Activated CD8-positive, alpha-beta T cell treated with anti-CD3 and anti-CD28 coated beads for 36 hours (primary cell): Measurements from ENCODE around the gene ETFDH. TPM values are rescaled to one million over a fixed set of nuclear protein-coding genes. Genes with fewer than 3 reads are reported as not detected.

ENCODE experiments used
- ATAC-seq: fragments of 200-7000 bp; cut with Tn5 transposase; one replicate; pipeline ENCODE4 v1.10.0; 2021; ENCODE audit warnings: mild to moderate bottlenecking, moderate library complexity
- CTCF ChIA-PET: fragments of 350-600 bp; sonication (Branson Sonifier 250); formaldehyde crosslinking; loops from one replicate; lab custom pipeline; 2021; ENCODE audit warnings: antibody characterized with exemption; lab: Charles Lee
- POLR2A ChIA-PET: fragments of 350-600 bp; sonication (Branson Sonifier 250); formaldehyde crosslinking; loops from one replicate; lab custom pipeline; 2021; ENCODE audit warnings: antibody characterized with exemption; lab: Charles Lee
- DNase-seq: peaks from one replicate; pipeline ENCODE4 v3.0.0-alpha.2; 2020
- H3K27ac Mint-ChIP-seq: one replicate; pipeline ENCODE4 v1.8.0; 2021; ENCODE audit warnings: mild to moderate bottlenecking, mixed read lengths
- H3K27me3 Mint-ChIP-seq: one replicate; pipeline ENCODE4 v1.8.0; 2021; ENCODE audit warnings: mixed read lengths
- H3K36me3 Mint-ChIP-seq: one replicate; pipeline ENCODE4 v1.8.0; 2021; ENCODE audit warnings: low read depth, mixed read lengths
- H3K4me1 Mint-ChIP-seq: one replicate; pipeline ENCODE4 v1.8.0; 2021; ENCODE audit warnings: low read depth, mixed read lengths
- H3K4me3 Mint-ChIP-seq: one replicate; pipeline ENCODE4 v1.8.0; 2021; ENCODE audit warnings: mild to moderate bottlenecking, moderate library complexity, mixed read lengths
- H3K9me3 Mint-ChIP-seq: one replicate; pipeline ENCODE4 v1.8.0; 2021; ENCODE audit warnings: mixed read lengths
- intact Hi-C: fragments of 100-400 bp; cut with micrococcal nuclease; formaldehyde crosslinking; loops from one replicate; pipeline ENCODE4 v1.10.0; 2022
- total RNA-seq, 2 experiments: library from RNA; stranded (reverse); gene quantifications; one replicate each; pipeline ENCODE4 v1.2.3, GENCODE V29; 2021
- TF ChIP-seq, protein P1 (sequence below): fragments of 200-600 bp; IDR thresholded peaks from one replicate; pipeline ENCODE4 v1.8.0; 2022; ENCODE audit warnings: antibody characterized with exemption, mild to moderate bottlenecking

ETFDH gene
- total RNA-seq, 2 experiments from 2014 or later, result 28.8 to 31.6 TPM

DNA sequence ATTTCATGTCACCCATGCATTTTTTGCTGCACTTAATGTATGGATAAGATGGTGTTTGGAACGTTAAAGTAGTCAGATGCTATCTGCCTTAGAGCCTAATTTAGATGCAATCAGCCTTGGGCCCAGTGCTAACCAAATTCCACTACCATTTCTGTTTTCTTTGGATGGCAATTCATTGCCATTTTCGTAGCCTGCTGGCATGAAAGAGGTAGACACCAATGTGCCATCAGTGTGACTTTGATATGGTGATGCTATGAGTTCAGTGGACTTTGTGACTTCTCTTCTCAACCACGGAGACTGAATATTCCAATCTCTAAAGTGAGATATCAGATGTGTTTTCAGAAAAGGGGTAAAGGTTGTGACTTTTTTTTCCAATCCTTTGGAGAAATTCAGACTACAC lies 1.5 kb downstream of the ETFDH start:
- POLR2A ChIA-PET, result no interaction called here
- TF ChIP-seq, protein P1, sequence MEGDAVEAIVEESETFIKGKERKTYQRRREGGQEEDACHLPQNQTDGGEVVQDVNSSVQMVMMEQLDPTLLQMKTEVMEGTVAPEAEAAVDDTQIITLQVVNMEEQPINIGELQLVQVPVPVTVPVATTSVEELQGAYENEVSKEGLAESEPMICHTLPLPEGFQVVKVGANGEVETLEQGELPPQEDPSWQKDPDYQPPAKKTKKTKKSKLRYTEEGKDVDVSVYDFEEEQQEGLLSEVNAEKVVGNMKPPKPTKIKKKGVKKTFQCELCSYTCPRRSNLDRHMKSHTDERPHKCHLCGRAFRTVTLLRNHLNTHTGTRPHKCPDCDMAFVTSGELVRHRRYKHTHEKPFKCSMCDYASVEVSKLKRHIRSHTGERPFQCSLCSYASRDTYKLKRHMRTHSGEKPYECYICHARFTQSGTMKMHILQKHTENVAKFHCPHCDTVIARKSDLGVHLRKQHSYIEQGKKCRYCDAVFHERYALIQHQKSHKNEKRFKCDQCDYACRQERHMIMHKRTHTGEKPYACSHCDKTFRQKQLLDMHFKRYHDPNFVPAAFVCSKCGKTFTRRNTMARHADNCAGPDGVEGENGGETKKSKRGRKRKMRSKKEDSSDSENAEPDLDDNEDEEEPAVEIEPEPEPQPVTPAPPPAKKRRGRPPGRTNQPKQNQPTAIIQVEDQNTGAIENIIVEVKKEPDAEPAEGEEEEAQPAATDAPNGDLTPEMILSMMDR, result no peak
- H3K27ac Mint-ChIP-seq, result no peak overlapping the region
- peaks cover 7% of the 10 kb centered on the region for H3K36me3 Mint-ChIP-seq
- H3K27me3 Mint-ChIP-seq, result no peaks in the 10 kb centered on the region
- DNase-seq (no peak), ATAC-seq (no peak)
- peaks cover 29% of the 10 kb centered on the region for H3K4me1 Mint-ChIP-seq
- CTCF ChIA-PET, result interaction anchor here (1.0 to 1.6 kb wide), 2 partner anchors 10 to 37 kb away, joined by 3 read pairs; no protein-coding TSS in a partner anchor
- H3K4me3 Mint-ChIP-seq, result peak overlapping the region; percentile 11
- intact Hi-C loops, result loop anchor here (5.0 kb wide), 2 partner anchors 49 to 429 kb away; partner anchors contain the start of genes PPID and RAPGEF2
- no peaks in the 10 kb centered on the region for H3K9me3 Mint-ChIP-seq

DNA sequence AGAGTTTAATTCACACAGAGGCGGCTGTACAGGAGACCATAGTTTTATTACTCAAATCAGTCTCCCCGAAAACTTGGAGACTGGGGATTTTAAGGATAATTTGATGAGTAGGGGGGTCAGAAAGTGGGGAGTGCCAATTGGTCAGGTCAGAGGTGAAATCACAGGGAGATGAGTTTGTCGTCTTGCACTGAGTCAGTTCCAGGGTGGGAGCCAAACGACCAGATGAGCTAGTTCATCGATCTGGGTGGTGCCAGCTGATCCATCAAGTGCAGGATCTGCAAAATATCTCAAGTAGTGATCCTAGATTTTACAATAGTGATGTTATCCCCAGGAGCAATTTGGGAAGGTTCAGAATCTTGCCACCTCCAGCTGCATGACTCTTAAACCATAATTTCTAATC lies 4.0 kb downstream of the ETFDH start:
- DNase-seq, result no peak
- peaks cover 15% of the 10 kb centered on the region for H3K4me1 Mint-ChIP-seq
- no peaks in the 10 kb centered on the region for H3K36me3 Mint-ChIP-seq

DNA sequence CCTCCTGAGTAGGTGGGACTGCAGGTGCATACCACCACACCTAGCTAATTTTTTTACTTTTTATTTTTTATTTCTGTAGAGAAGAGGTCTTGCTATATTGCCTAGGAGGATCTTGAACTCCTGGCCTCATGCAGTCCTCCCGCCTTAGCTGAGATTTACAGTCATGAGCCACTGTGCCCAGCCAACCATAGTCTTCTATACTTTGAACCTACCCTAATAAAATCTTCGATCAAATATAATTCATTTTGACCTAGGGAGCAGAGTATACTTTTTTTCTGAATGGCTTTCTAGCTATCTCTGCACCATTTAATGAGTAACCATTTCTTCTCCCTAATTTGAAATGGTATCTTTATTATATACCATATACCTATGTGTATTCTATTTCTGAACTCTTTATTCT lies 6.7 kb downstream of the ETFDH start:
- intact Hi-C loops, result no loop called here
- CTCF ChIA-PET, result interaction anchor here (0.8 to 1.2 kb wide), 2 partner anchors 35 to 524 kb away, joined by 3 to 4 read pairs; no protein-coding TSS in a partner anchor
- TF ChIP-seq, protein P1, result no peak

More for the DNA sequence above, 4.0 kb downstream of the ETFDH start:
- CTCF ChIA-PET, result no interaction called here
- Mint-ChIP-seq H3K27ac (no peak overlapping the region), H3K27me3 (no peaks in the 10 kb centered on the region), H3K9me3 (no peaks in the 10 kb centered on the region), H3K4me3 (no peak overlapping the region)
- intact Hi-C loops, result no loop called here
- ATAC-seq, result no peak
- TF ChIP-seq, protein P1, result no peak
- POLR2A ChIA-PET, result no interaction called here

DNA sequence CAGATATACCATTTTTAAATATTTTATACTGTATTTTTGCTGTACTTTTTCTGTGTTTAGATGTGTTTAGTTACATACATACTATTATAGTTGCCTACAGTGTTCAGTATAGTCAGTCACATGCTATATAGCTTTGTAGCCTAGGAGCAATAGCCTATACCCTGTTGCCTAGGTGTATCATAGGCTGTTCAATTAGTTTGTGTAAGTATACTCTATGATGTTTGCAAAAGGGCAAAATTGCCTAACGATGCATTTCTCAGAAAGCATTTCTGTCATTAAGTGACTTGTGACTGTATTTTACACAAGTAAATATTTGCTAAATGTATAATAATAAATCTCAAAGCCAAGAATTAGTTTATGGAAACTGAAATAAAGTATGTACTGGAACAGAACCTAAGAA lies 9.5 kb downstream of the ETFDH start:
- POLR2A ChIA-PET, result no interaction called here
- intact Hi-C loops, result no loop called here
- no peaks in the 10 kb centered on the region for H3K27me3 Mint-ChIP-seq
- TF ChIP-seq, protein P1, result no peak
- H3K27ac Mint-ChIP-seq, result no peak overlapping the region
- H3K36me3 Mint-ChIP-seq, result peaks cover 5% of the 10 kb centered on the region
- H3K9me3 Mint-ChIP-seq, result no peaks in the 10 kb centered on the region
- no peaks in the 10 kb centered on the region for H3K4me1 Mint-ChIP-seq
- H3K4me3 Mint-ChIP-seq, result no peak overlapping the region
- CTCF ChIA-PET, result interaction anchor here (1.0 kb wide), 1 partner anchor 16 kb away, joined by 3 read pairs; no protein-coding TSS in a partner anchor
- ATAC-seq, result no peak
- DNase-seq, result no peak

More for the DNA sequence above, 6.7 kb downstream of the ETFDH start:
- Mint-ChIP-seq H3K4me3 (no peak overlapping the region), H3K36me3 (no peaks in the 10 kb centered on the region), H3K27ac (no peak overlapping the region), H3K27me3 (no peaks in the 10 kb centered on the region), H3K9me3 (no peaks in the 10 kb centered on the region), H3K4me1 (peaks cover 8% of the 10 kb centered on the region)
- POLR2A ChIA-PET, result no interaction called here
- DNase-seq (no peak), ATAC-seq (no peak)

DNA sequence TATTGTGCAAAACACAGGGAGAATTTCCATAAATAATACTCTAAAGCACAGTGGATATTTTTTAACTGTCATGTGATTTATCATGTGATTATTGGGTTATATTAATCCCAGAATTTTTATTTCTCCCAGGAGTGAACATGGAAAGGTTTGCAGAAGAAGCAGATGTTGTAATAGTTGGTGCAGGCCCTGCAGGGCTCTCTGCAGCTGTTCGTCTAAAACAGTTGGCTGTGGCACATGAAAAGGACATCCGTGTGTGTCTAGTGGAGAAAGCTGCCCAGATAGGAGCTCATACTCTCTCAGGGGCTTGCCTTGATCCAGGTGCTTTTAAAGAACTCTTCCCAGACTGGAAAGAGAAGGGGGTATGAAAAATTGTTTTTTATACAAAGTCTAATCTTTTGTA lies 10.0 kb downstream of the ETFDH start:
- DNase-seq (no peak), ATAC-seq (no peak)
- intact Hi-C loops, result no loop called here
- ChIA-PET POLR2A (no interaction called here), CTCF (no interaction called here)
- Mint-ChIP-seq H3K4me3 (no peak overlapping the region), H3K4me1 (no peaks in the 10 kb centered on the region), H3K9me3 (no peaks in the 10 kb centered on the region), H3K27ac (no peak overlapping the region), H3K36me3 (peaks cover 5% of the 10 kb centered on the region), H3K27me3 (no peaks in the 10 kb centered on the region)
- TF ChIP-seq, protein P1, result no peak
